Breast epithelium (tissue), 3 donors: Measurements from ENCODE around the gene CAMK2A.

Source experiments
- POLR2A ChIP-seq: fragments of 450-650 bp; IDR thresholded peaks from one replicate; pipeline ENCODE4 v1.6.1; 2016; ENCODE audit warnings: antibody characterized with exemption, mild to moderate bottlenecking, moderate library complexity
- TF ChIP-seq, protein P1 (sequence below), 3 donors: fragments of 450-650 bp; IDR thresholded peaks; one replicate each; pipeline ENCODE4 v1.5.1; 2016 to 2017; ENCODE audit warnings: antibody characterized with exemption in 3 of 3, mild to moderate bottlenecking in 3 of 3, moderate library complexity in 3 of 3

DNA sequence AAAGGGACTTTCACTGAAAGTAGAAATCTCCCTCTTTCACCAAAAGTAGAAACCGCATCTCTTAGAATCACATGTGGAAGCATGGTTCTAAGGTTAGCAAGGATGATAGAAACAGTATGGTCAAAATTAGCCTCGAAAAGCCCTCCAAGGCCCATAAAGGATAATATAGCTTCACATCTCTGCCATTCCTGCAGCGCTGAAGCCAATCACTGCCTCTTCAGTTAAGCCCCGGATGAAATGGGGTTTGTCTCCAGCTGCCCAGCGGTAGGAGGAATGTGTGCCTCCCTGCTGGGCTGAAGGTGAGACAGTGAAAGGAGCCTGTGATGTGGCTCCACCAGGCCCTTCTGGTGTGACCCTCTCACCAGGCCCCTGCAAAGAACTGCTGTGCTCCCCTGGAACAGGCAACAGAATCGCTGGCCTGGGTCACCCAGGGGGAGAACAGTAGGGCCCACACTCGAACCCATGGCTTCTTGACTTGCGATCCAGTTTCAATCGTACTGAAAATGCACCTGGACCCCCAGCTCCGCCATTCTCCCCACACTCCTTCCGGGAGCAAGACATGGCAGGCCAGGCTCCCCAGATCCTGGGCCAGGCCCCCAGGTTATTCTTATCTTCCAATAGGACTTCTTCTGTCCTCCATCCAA lies 47.2 kb downstream of the CAMK2A start:
- TF ChIP-seq, protein P1, sequence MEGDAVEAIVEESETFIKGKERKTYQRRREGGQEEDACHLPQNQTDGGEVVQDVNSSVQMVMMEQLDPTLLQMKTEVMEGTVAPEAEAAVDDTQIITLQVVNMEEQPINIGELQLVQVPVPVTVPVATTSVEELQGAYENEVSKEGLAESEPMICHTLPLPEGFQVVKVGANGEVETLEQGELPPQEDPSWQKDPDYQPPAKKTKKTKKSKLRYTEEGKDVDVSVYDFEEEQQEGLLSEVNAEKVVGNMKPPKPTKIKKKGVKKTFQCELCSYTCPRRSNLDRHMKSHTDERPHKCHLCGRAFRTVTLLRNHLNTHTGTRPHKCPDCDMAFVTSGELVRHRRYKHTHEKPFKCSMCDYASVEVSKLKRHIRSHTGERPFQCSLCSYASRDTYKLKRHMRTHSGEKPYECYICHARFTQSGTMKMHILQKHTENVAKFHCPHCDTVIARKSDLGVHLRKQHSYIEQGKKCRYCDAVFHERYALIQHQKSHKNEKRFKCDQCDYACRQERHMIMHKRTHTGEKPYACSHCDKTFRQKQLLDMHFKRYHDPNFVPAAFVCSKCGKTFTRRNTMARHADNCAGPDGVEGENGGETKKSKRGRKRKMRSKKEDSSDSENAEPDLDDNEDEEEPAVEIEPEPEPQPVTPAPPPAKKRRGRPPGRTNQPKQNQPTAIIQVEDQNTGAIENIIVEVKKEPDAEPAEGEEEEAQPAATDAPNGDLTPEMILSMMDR (IDR thresholded peaks at IDR 0.05) = no peak
- no peak for TF ChIP-seq POLR2A
